Activated CD4-positive, alpha-beta T cell treated with anti-CD3 and anti-CD28 coated beads, Interleukin-2, amount 50 U/mL, for 4 hours (primary cell): ENCODE measurements around the gene ITIH3.

Source experiments
- DNase-seq, 2 experiments: peaks; one replicate each; pipeline ENCODE4 v3.0.0-alpha.2; 2020

The ITIH3 gene

GRCh38 chr3:52829906-52830463, 35.4 kb downstream of the ITIH3 start:
- no peak for DNase-seq

DNA sequence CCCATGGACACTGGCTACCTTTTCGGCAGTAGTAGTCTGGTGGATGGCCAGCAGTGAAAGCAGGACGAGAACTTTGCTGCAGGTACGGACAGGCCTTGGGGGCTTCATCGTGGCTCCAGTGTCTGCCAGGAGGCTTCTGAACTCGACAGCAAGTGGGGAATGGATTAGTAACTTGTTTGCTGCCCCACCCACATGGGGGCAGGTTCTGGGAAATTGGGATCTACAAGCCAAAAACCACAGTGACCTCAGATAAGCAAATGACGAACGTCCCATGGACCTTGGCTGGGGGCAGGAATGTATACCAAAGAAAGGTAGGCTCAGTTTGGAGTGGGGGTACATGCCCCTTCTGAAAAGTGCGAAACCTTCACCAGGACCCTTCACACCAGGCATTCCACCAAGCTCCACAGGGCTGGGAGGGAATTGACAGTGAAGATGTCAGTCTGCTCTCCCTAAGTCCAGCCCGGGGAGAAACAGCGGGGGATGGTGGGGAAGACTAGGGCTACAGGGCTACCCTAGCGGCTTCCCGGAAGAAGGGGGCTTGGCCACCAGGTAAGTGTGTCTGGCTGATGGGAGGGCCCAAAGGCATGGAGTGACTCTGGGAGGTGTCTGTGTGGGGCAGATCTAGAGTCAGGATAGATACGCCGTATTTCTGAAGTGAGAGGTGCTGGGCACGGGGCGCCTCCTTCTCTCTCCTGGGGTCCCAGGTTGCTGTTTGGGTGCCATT, 36.1 kb downstream of the ITIH3 start, which contains the start of gene ITIH4:
TSS of gene ITIH4 (minus strand) at position 138 of the 724 bp plus-strand sequence. CDS start at position 108, 30 bp downstream.
- no peak for DNase-seq

GRCh38 chr3:52831500-52832301, 37.1 kb downstream of the ITIH3 start:
- no peak for DNase-seq

DNA sequence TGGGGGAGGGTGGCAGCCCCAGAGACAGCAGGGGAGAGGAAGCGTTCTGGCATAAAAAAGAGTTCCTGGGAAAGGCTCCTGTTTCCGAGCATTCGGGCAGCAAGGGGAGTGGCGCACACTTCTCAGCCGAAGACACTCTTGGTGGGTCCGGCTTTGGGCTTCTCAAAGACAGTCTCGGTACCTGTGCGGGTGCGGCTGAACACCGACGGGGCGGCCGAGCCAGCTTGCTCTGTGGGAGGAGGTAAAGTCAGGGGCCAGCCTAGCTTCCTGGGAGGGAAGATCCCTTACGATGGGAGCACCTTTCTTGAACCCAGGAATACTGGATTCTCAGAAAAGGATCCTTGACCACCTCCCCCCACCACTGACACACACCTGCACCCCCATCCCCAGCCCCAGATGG, 38.6 kb downstream of the ITIH3 start:
- no peak for DNase-seq

DNA sequence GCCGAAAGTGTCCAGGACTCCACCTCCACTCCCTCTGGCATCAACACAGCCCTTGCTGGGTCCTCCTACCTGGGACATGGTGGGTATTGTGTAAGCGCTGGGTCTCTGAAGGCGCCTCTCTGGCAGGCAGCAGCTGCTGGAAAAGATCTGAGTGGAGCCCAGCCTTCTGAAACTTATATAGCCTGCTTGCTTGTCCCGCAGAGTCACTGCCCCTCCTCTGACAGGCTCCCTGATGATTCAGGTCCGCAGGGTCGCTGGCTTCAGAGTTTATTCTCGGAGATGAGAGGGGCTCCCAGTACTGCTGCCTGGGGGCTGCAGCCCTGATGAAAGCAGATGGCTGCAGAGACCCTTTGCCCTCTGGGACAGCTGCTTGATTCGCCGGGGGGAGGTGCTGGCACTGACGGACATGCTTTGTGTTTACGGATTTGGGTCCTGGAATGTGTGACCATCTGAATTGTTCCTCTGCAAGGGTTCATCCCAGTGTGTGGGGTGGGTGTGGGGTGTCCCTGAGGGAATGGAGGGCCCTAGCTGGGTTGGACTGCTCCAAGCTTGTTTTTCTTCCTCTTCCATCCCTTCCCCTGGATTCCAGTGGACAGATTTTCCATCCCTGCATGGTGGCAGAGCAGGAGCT, 40.4 kb downstream of the ITIH3 start, which contains the start of gene MUSTN1:
TSS of gene MUSTN1 (minus strand) at position 149 of the 631 bp plus-strand sequence. CDS start at position 78, 71 bp downstream.
- DNase-seq, result no peak

- DNase-seq, result no peak
Observed at GRCh38 chr3:52835766-52836470, 41.3 kb downstream of the ITIH3 start.

- no peak for DNase-seq
Observed at GRCh38 chr3:52836471-52836845, 41.9 kb downstream of the ITIH3 start.

GRCh38 chr3:52836986-52837385, 42.4 kb downstream of the ITIH3 start:
- DNase-seq, result no peak

DNA sequence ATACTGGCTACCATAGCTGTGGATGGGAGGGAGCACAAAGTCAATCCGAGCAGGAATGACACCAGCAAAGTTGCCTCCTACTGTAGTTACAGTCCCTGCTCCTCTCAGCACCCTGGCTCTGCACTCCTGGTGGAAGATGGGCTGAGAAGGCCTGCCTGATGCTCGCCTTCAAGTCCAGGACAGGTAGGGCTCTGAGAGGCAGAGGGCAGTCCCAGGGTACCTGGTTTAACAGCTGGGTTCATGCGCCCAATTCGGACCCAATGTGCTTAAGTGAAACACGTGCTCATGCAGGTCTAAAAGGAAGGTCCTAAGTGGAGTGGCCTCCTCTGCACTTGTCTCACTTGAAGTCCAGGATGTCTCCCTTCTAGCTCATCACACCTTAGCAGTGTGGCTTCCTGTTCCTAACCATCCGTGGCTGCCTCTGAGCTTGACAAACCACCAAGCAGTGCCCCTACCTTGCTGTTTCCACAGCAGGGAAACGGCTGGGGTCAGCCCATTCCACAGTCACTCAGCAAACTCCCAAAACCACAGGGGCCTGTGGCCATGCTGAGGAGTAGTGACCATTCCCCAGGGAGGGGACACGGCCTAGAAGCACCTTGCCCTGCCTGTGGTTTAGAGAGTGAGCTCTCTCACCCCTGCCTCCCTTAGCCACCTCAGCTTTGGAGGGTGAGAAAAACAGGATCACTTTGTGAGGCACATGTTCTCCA, 44.1 kb downstream of the ITIH3 start:
- no peak for DNase-seq

- DNase-seq, result no peak
Observed at GRCh38 chr3:52839268-52839575, 44.6 kb downstream of the ITIH3 start.

- DNase-seq, result no peak
Observed at GRCh38 chr3:52839892-52840545, 45.4 kb downstream of the ITIH3 start.

- no peak for DNase-seq
Observed at GRCh38 chr3:52841211-52841980, 46.8 kb downstream of the ITIH3 start.

DNA sequence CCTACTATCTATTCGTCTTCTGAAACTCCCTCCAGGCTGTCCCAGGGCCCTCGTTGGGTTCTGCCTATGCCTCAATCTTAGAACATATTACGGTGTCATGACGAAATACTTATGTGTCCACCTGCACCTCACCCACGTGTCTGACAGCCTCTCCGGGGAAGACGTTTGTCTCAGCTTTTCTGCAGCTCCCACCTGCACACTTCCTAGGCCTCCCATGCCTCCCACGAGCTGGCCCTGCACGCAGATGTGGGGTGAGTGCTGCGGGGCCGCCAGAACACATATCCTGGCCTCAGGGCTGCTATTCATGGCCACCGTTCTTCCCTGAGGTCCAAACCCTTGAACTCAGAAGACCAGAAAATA, 47.4 kb downstream of the ITIH3 start:
- no peak for DNase-seq

GRCh38 chr3:52842424-52842823, 47.8 kb downstream of the ITIH3 start:
- no peak for DNase-seq

DNA sequence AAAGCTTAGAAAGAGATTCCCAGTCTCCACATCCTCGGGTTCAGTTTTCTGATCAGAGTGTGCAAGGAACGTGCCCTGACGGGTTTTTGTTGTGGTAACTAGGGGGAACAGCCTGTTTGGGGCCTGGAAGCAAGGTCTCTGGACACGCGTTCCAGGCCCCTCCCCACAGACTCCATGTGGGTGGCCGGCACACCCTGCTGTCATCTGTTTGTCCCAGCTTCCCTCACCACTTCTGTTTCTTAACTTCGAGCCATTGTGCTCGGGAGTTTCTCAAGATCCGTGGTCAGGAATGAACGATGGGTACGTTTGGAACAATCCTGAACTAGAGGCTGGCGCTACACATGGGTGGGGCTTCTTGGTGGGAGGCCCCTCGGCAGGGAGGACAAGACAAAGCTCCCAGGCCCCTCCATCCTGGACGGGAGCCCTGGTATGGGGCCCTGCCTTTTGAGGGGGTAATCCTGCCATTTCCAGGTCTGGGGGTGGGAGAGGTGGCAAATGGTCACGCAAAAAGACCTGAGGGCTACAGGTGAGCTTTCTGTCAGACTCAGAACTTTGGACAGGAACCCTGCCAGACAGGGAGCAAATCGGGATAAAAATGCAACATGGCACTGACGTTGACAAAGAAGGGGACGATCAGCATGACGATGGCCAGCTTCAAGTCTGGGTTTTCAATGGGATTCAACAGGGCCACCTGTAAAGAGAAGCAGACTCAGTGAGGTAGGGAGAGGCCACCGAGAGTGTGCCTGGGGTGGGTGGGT, 48.7 kb downstream of the ITIH3 start:
- DNase-seq, result no peak

GRCh38 chr3:52843881-52844280, 49.3 kb downstream of the ITIH3 start:
- no peak for DNase-seq

DNA sequence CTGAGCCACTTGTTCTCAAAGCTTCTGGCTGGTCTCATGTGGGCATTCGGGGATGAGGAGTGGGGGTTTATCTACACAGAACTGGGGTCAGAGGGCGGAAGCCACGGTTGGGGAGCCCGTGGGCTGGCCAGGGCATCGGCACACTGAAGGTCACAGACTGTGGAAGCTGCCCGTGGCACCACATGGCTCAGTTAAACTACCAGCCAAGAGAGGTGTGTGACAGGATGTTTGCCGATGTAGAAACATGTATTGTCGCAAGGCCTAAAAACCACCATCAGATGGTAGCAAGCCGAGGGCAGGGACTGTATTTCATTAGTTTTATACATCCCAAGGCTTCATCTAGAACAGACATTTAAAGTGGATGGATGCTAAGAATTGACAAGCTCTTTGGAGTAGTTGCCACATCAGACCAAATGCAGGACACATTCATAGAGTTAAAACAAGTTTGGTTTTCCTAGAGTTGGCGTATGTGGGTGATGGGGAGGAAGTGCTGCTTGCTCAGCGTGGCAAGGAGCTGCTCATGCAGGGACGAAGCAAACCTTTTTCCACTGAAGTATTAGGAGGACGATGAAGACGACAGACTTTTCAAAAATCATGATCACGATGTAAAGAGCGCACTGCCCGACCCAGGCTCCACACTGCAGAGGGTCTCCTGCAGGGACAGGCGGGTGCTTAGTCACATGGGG, 49.8 kb downstream of the ITIH3 start:
- DNase-seq, result no peak

DNA sequence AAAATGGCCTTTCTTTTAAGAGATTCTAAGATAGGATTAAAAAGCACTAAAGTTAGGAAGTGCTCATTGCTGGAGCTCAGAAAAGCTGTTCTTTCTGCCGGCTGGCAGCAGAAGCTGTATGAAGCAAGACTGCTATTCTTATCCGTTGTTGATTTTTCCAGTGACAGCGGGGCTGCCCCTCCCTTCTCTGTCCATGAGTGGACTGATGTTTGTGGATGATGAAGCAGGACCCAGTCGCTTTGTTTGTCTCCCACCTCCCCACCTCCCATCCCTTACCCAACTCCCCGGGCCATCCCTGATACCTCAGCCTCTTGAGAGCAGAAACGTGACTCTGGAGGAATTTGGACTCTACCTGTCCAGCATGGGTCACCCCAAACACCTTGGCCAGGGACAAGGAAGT, 50.6 kb downstream of the ITIH3 start:
- no peak for DNase-seq

GRCh38 chr3:52845691-52846431, 51.3 kb downstream of the ITIH3 start:
- DNase-seq, result peak; percentile 6 to 26
